ENCODE results near the gene ZNF611.
"Not testable (repeated sequence)": the region's sequence is repeated elsewhere in the genome, so short reads cannot be mapped to it uniquely, and the experiment has no call there.

ZNF611 gene

GRCh38 chr19:52715902-52716301, 18.9 kb downstream of the ZNF611 start:
- DNase-seq = peak; percentile 8

DNA sequence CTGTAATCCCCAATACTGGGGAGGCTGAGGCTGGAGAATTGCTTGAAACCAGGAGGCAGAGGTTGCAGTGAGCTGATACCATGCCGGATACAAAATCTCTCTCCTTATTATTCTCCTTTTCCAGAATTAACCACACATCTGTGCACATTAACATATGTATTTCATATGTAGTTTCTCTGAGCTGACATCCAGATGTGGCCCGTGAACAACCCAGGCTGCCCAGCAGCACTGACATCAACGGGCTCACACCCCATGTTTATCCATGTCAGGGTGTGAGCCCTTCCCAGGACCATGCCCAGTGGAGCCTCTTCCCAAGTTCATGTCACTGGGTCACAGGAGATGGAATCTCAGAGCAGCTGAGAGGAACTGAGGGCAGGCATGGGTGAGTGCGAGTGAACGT, 19.5 kb downstream of the ZNF611 start:
- DNase-seq = not testable (repeated sequence)

DNA sequence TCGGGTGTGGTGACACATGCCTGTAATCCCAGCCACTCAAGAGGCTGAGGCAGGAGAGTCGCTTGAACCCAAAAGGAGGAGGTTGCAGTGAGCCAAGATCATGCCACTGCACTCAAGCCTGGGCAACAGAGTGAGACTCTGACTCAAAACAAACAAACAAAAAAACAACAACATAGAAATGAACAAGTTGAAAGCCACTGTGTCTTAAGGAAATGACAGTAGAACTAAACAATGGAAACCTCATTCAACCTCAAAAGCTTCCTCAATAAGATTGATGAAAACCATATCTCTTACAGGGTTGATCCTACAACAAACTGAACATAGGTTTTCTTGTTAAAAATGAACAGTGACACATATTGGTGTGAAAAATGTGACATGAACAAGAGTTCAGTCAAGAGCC, 21.8 kb downstream of the ZNF611 start:
- DNase-seq = not testable (repeated sequence)

GRCh38 chr19:52711661-52712060, 23.2 kb downstream of the ZNF611 start:
- not testable (repeated sequence) for DNase-seq

- no peak for DNase-seq
These were observed 24.3 kb downstream of the ZNF611 start for GRCh38 chr19:52710538-52710937.

- not testable (repeated sequence) for DNase-seq
These were observed 29.2 kb downstream of the ZNF611 start for GRCh38 chr19:52705615-52706014.

DNA sequence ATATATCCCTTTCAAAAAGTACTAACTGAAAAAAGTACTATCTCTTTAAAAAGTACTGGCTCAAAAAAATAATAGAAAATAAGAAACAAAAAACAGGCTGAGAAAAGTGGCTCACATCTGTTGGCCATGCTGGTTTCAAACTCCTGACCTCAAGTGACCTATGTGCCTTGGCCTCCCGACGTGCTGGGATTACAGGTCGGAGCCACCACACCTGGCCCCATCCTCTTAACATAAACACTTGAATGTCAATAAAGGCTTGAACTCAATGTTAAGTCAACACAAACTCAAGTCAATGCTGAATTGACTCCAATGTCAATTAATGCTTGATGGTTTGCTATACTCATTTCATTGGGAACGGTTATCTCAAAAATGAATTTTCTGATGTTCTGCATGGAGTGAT, 30.9 kb downstream of the ZNF611 start:
- no peak for DNase-seq

DNA sequence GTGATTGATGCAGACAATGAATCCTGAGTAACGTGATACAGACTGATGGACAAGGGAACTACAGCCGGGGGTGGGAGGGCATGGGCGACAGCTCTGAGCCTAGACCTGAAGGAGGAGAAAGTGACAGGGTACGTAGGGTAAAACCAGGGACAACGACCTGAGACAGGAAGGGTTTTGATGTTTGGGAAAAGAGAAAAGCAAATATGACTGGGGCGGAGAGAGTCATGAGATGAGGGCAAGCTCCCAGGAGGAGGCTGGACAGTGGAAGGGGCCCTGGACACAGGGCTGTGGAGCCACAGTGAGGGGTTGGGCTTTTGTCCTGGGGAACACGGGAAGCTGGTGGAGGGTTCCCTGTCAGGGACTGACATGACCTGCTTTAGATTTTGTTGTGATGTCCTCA, 34.2 kb downstream of the ZNF611 start:
- no peak for DNase-seq

DNA sequence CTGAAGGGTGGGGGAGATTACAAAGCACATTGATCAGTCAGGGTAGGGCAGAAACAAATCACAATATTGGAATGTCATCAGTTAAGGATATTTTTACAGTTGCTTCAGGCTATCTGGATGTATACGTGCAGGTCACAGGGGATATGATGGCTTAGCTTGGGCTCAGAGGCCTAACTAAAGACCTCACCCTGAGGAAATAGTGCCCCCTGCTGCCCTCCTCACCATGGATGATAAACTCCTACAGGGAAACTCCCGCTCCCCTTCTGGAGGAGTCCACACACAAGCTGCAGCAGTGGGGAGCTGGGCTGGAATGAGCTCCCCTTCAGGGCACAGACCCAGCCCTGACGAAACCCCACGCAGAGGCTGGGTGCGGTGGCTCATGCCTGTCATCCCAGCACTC, 35.3 kb downstream of the ZNF611 start:
- not testable (repeated sequence) for DNase-seq

GRCh38 chr19:52695996-52696395, 38.8 kb downstream of the ZNF611 start:
- no peak for DNase-seq

DNA sequence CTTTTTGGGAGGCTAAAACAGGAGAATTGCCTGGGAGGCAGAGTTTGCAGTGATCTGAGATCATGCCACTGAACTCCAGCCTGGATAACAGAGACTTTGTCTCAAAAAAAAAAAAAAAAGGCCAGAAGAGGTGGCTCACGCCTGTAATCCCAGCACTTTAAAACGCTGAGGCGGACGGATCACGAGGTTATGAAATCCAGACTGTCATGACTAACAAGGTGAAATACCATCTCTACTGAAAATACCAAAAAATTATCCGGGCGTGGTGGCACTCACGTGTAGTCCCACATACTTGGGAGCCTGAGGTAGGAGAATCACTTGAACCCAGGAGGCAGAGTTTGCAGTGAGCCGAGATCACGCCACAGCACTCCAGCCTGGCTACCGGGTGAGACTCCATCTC, 39.9 kb downstream of the ZNF611 start:
- DNase-seq = no peak

- not testable (repeated sequence) for DNase-seq
These were observed 40.6 kb downstream of the ZNF611 start for GRCh38 chr19:52694281-52694680.

DNA sequence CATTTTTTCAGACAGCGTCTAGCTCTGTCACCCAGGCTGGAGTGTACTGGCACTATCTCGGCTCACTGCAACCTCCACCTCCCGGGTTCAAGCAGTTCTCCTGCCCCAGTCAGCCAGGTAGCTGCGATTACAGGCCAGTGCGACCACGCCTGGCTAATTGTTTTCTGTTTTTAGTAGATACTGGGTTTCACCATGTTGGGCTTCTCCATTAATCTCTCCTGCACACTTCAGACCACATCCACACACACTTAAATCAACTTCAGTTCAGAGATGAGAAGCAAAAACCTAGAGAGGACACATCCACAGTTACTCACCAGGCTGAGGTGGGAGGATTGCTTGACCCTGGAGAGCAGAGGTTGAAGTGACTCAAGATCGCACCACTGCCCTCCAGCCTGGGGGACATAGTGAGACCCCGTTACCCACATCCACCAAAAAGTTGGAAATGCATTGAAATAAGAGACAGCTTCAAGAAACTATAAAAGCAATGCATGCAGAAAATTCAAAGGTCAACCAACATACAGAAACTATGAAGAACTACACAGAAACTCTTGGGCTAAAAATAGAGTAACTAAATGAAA, 42.3 kb downstream of the ZNF611 start:
- no peak for DNase-seq

DNA sequence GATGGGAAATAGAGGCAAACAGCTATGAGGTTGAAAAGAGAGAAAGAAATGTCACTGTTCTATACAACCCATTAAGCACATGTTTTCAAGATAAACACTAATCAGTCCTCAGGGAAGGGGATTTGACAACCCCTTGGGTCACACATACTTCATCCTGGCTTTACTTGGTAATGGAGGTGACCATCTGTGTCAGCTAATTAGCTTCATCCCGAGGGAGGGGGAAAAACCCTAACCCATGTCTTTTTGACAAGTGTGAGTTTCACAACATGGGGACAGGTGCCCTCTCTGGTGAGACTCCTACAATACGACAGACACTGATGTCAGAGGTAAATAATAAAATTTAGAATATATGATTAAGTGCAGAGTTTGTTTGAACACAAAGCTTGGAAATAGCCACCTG, 43.1 kb downstream of the ZNF611 start:
- DNase-seq = no peak

GRCh38 chr19:52691215-52691610, 43.6 kb downstream of the ZNF611 start:
- no peak for DNase-seq

GRCh38 chr19:52690369-52691214, 44.3 kb downstream of the ZNF611 start:
- peak; percentile 94 for DNase-seq

DNA sequence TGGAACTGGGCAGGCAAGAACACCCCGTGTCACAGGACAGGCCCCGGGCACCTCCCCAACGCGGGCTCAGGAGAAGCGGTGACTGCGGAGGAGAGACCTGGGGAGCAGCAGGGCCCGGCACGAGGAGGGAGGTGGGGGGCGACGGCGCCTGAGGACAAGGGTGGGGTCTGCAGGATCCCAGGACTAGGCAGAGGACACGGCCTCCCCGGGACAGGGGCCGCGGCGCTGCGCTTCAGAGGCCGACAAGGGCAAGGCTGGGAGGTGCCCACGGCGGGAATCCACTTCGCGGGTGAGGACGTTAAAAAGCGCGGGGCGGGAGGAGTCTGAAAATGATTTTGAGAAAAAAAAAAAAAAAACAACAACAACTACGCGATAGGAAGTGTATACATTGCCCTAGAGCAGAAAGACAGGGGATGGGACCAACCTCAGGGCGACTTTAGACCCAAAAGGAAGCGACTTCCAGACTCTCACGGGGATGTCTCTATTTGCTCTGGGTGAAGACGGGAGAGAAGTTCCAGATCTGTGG, 44.9 kb downstream of the ZNF611 start:
- DNase-seq = peak; percentile 54

- not testable (repeated sequence) for DNase-seq
These were observed 45.7 kb downstream of the ZNF611 start for GRCh38 chr19:52688925-52689796.

DNA sequence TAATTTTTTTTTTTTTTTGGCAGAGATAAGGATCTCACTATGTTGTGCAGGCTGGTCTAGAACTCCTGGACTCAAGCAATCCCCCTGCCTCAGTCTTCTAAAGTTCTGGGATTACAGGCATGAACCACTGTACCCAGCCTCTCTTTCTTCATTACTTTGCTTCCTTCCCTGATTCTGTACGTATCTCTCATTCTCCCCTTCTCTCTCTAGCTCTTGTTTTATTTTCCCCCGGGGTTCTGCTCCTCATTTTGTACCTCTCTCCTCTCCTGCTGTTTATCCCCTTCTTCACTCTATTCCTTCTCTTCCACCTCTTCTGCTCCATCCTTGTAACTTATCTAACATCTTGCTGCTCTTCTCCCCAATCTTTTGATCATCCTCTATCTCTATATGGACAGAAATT, 46.5 kb downstream of the ZNF611 start:
- DNase-seq = no peak

DNA sequence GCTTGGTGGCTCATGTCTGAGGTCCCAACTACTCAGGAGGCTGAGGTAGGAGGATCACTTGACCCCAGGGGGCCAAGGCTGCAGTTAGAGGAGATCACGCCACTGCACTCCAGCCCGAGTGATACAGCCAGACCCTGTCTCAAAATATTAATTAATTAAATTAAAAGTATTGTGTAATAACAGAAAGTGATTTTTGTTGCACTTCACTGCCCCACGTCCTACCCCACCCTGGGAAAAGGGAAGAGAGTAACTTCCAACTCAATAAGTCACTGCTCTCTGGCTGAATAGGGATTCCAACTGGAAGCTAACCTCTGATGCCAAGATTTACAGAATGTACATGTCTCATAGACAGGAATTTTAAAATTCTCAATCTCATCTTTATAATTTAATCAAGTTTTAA, 47.2 kb downstream of the ZNF611 start:
- no peak for DNase-seq

DNA sequence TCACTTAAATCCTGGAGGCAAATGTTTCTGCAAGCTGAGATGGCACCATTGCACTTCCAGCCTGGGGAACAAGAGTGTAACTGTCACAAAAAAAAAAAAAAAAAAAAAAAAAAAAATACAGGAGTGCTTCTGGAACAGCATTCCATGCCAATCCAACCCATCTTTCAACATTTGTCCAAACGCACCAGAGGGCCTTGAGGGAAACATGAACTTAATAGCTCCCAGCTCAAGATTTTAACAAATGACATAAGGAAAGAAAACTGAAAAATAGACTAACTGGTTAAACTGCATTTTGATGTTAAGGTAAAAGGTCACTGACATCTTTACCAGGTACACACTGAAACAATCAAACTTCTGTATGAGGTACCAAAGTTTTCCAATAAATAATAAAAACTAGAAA, 49.0 kb downstream of the ZNF611 start:
- DNase-seq = no peak

- not testable (repeated sequence) for DNase-seq
These were observed 53.6 kb downstream of the ZNF611 start for GRCh38 chr19:52681216-52681615.

DNA sequence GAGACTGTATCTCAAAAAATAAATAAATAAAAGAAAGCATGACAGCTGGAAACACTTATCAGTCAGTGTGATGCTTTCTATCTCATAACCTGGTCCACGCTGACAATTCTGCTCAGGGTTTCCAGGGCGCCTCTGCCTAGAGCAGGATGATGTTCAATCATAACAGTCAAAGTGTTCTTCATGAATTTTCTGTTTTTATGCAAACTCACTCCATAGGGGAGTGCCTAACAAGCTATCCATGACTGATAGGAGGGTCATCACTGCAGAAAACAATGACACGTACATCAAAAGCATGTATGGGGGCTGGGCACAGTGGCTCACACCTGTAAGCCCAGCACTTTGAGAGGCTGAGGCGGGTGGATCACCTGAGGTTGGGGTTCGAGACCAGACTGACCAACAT, 55.2 kb downstream of the ZNF611 start:
- DNase-seq = no peak
